Activated naive CD4-positive, alpha-beta T cell treated with anti-CD3 and anti-CD28 coated beads for 36 hours (primary cell): Measurements from ENCODE around the gene L3MBTL1. TPM values are rescaled to one million over a fixed set of nuclear protein-coding genes. Genes with fewer than 3 reads are reported as not detected.

Experiments used
- CTCF ChIA-PET: fragments of 350-600 bp; sonication (Branson Sonifier 250); formaldehyde crosslinking; loops from one replicate; lab custom pipeline; 2021; ENCODE audit warnings: antibody characterized with exemption; lab: Charles Lee
- DNase-seq: peaks from one replicate; pipeline ENCODE4 v3.0.0-alpha.2; 2020
- H3K27ac Mint-ChIP-seq: one replicate; pipeline ENCODE4 v1.8.0; 2021; ENCODE audit warnings: mild to moderate bottlenecking, mixed read lengths
- H3K27me3 Mint-ChIP-seq: one replicate; pipeline ENCODE4 v1.8.0; 2021; ENCODE audit warnings: low read depth, mixed read lengths
- H3K36me3 Mint-ChIP-seq: one replicate; pipeline ENCODE4 v1.8.0; 2021; ENCODE audit warnings: low read depth, mixed read lengths
- H3K4me1 Mint-ChIP-seq: one replicate; pipeline ENCODE4 v1.8.0; 2021; ENCODE audit warnings: low read depth, mixed read lengths
- H3K4me3 Mint-ChIP-seq: one replicate; pipeline ENCODE4 v1.8.0; 2021; ENCODE audit warnings: mild to moderate bottlenecking, moderate library complexity, mixed read lengths
- H3K9me3 Mint-ChIP-seq: one replicate; pipeline ENCODE4 v1.8.0; 2021; ENCODE audit warnings: mixed read lengths
- intact Hi-C: fragments of 100-400 bp; cut with micrococcal nuclease; formaldehyde crosslinking; loops from one replicate; pipeline ENCODE4 v1.15.1; 2023
- total RNA-seq, 2 experiments: library from RNA; stranded (reverse); gene quantifications; one replicate each; pipeline ENCODE4 v1.2.3, GENCODE V29; 2021

Gene L3MBTL1
- total RNA-seq: 1 to 10 TPM; 4.7 to 7.3 TPM

- Mint-ChIP-seq H3K4me3 (peak within 1 kb of the TSS; percentile 61), H3K27me3 (peaks cover 32% of the 10 kb centered on the region), H3K36me3 (no peaks in the 10 kb centered on the region), H3K4me1 (peaks cover 2% of the 10 kb centered on the region), H3K9me3 (no peaks in the 10 kb centered on the region), H3K27ac (no peak within 1 kb of the TSS)
- intact Hi-C loops: no loop called here
- DNase-seq: no peak
- CTCF ChIA-PET: interaction anchor here (0.5 to 1.0 kb wide), 2 partner anchors 32 to 142 kb away, joined by 3 read pairs; no protein-coding TSS in a partner anchor
Measured at GRCh38 chr20:43507150-43508080, at the start of gene L3MBTL1. Gene L3MBTL1 (plus strand): TSS chr20:43507697. CDS start chr20:43513504, 5,807 bp downstream.

DNA sequence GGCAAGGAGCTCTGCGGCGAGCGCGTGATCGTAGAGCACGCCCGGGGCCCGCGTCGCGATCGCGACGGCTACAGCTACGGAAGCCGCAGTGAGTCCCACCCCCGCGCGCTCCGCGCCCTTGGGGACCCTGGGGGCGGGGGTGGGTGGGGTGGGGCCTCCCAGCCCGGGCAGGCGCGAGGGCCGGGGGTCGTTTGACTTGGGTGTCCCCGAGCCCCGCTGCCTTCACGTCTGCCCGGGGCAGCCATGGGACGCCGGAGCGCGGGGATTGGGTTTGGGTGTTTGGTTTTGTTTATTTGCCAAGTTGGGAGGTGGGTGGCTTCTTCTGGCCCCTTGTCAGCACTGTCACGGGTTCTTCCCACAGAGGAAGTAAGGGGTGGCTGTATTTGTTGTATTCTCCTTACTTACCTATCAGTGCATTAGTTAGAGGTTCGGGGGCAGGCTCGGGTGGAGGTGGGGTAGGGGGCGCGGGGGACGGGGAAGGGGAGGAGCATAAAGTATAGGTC is 49.0 kb upstream of the L3MBTL1 start:
- Mint-ChIP-seq H3K9me3 (no peaks in the 10 kb centered on the region), H3K4me1 (peaks cover 36% of the 10 kb centered on the region), H3K4me3 (peak overlapping the region; percentile 81), H3K27me3 (peaks cover 5% of the 10 kb centered on the region), H3K36me3 (peaks cover 39% of the 10 kb centered on the region), H3K27ac (peak overlapping the region; percentile 95)
- intact Hi-C loops: loop anchor here (5.0 to 10.0 kb wide), 7 partner anchors 34 to 1841 kb away; partner anchors contain the start of genes CHD6 and YWHAB
- CTCF ChIA-PET: no interaction called here
- DNase-seq: no peak

DNA sequence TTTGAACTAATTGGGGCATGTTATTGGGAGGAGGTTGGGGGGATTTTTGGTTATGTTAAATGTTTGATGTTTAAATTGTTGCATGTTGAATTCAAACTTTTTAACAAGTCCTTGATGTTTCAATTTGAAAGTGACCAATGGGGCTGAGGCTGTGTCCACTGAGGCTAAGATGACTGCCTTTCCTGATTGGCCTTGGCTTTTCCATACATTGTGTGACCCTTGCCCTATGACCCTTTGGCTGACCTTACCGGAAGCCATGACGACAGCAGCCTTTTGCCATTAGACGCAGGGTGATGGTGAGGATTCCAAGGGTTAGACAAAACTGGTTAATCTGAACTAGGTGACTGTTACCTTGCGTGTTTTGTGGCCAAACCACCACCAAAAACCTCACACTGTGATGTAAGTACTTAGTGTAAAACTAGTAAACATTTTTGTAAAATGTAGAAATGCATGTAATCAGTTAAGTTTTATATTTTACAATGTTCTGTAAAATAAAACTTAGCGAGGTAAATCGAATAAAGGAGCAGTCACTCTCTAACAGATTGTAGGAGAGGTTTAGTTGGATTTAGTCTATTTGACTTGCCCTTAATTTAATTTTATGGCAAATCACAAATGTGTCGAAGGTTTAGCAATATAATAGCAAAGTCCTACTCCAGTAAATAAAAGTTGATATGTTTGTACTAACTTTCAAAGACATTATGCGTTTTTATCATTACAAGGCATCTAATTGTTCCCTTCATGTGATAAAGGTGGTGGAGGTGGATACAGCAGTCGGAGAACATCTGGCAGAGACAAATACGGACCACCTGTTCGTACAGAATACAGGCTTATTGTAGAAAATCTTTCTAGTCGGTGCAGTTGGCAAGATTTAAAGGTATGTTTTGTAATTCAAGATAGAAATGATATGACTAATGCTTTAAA is 48.2 kb upstream of the L3MBTL1 start:
- Mint-ChIP-seq H3K27ac (peak overlapping the region; percentile 86), H3K27me3 (peaks cover 2% of the 10 kb centered on the region), H3K36me3 (peaks cover 46% of the 10 kb centered on the region), H3K4me3 (peak overlapping the region; percentile 81), H3K9me3 (no peaks in the 10 kb centered on the region), H3K4me1 (peaks cover 40% of the 10 kb centered on the region)
- intact Hi-C loops: loop anchor here (5.0 to 10.0 kb wide), 7 partner anchors 33 to 1842 kb away; partner anchors contain the start of genes CHD6 and YWHAB
- peak; percentile 47 for DNase-seq
- CTCF ChIA-PET: no interaction called here

GRCh38 chr20:43460172-43460829 is 47.2 kb upstream of the L3MBTL1 start:
- intact Hi-C loops: no loop called here
- Mint-ChIP-seq H3K27ac (peak overlapping the region; percentile 69), H3K4me1 (peaks cover 43% of the 10 kb centered on the region), H3K4me3 (peak overlapping the region; percentile 29), H3K27me3 (no peaks in the 10 kb centered on the region), H3K9me3 (no peaks in the 10 kb centered on the region), H3K36me3 (peaks cover 53% of the 10 kb centered on the region)
- DNase-seq: no peak
- CTCF ChIA-PET: no interaction called here

DNA sequence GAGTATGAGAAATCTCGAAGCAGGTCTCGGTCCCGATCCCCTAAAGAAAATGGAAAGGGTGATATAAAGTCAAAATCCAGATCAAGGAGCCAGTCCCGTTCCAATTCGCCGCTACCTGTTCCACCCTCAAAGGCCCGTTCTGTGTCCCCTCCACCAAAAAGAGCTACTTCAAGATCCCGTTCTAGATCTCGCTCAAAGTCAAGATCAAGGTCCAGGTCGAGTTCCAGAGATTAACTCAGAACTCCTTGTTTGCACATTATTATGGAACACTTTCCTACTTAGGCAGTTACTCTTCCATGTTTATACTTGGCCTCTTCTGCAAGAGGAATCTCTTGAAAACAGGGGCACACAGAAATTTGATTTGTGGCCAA is 46.7 kb upstream of the L3MBTL1 start:
- CTCF ChIA-PET: interaction anchor here (1.0 kb wide), 1 partner anchor 11 kb away, joined by 3 read pairs; no protein-coding TSS in a partner anchor

DNA sequence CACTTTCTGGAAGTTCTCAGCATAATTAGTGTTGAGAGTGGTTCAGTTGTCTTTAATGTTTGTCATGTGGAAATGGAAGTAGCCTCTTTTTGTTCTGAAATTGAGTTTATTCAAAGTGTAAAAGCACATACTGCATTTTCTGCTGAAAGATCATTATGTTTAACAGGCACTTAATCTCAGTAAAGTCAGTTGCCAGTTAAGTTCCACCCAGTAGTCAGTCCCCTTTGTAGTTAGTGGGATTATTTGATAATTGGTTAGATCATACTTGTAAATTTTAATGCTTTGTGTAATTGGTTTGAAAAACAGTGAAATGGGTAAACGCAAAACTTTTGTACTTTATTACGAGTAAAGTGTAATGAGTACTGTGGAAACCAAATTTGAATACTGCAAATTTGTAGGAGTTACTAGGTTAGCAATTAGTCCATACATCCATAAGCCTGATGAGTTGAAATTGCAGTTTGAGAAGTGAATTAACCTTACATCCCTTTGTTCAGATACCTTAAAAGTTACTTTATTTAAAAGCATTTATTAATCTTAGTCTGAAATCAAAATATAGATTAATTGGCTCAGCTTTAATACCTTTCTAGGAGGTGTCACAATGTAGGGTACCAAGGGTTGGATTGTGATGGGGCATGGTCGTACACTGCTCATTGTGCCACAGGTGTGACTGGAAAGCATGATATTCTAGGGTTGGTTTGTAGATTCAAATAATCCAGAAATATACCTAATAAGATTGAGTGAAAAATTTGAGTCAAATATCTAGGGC is 45.4 kb upstream of the L3MBTL1 start:
- Mint-ChIP-seq H3K4me1 (peaks cover 40% of the 10 kb centered on the region), H3K36me3 (peaks cover 59% of the 10 kb centered on the region)
- CTCF ChIA-PET: interaction anchor here (1.0 kb wide), 1 partner anchor 13 kb away, joined by 3 read pairs; no protein-coding TSS in a partner anchor

More for the DNA sequence above, 46.7 kb upstream of the L3MBTL1 start:
- H3K9me3 Mint-ChIP-seq: no peaks in the 10 kb centered on the region
- peaks cover 43% of the 10 kb centered on the region for H3K4me1 Mint-ChIP-seq
- peak overlapping the region; percentile 69 for H3K27ac Mint-ChIP-seq
- peak overlapping the region; percentile 29 for H3K4me3 Mint-ChIP-seq
- H3K27me3 Mint-ChIP-seq: no peaks in the 10 kb centered on the region
- DNase-seq: no peak
- intact Hi-C loops: no loop called here
- peaks cover 53% of the 10 kb centered on the region for H3K36me3 Mint-ChIP-seq

DNA sequence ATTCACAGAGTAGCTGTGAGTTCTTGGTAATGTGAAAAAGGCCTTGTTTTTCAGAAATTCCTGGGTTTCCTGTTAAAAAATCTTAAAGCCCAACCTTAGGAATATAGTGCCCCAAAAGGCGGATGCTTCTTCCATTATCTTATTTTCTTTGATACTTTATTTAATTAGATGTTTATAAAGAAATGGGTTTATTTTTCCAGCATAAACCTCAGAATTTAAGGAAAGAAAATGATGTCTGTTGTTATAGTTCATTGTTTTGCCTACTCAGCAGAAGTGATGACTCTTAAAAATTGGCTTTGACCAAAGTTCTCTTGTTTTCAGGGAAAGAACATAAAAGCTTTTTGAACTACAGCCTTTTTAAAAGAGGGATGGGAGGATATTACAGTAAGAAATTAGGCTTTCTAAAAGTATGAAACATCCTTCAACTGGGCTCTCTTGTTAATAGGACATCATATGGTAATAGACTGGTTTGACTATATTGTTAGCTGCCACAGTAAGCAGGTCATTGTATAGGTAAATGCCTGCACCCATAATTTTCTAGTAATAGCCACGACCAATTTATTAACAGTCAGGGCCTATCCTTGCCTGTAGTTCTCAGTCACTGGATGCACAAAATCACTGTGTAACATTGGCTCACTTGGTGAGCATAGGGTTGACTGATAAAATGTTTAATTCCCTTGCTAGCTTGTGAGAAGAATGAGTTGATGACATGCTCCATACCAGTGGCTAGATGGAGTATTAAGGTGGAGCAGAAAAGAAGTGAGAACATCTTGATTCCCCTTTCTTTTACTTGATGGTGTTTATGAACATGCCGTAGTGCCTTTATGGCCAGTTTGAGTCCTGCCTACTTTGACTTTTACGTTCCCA is 44.6 kb upstream of the L3MBTL1 start:
- DNase-seq: no peak
- Mint-ChIP-seq H3K9me3 (no peaks in the 10 kb centered on the region), H3K36me3 (peaks cover 60% of the 10 kb centered on the region), H3K4me1 (peaks cover 40% of the 10 kb centered on the region), H3K27me3 (no peaks in the 10 kb centered on the region), H3K4me3 (no peak overlapping the region), H3K27ac (peak overlapping the region; percentile 38)
- intact Hi-C loops: no loop called here
- CTCF ChIA-PET: interaction anchor here (0.5 kb wide), 1 partner anchor 16 kb away, joined by 3 read pairs; no protein-coding TSS in a partner anchor

More for the DNA sequence above, 45.4 kb upstream of the L3MBTL1 start:
- Mint-ChIP-seq H3K9me3 (no peaks in the 10 kb centered on the region), H3K27ac (peak overlapping the region; percentile 73), H3K27me3 (no peaks in the 10 kb centered on the region), H3K4me3 (no peak overlapping the region)
- DNase-seq: no peak
- intact Hi-C loops: no loop called here

DNA sequence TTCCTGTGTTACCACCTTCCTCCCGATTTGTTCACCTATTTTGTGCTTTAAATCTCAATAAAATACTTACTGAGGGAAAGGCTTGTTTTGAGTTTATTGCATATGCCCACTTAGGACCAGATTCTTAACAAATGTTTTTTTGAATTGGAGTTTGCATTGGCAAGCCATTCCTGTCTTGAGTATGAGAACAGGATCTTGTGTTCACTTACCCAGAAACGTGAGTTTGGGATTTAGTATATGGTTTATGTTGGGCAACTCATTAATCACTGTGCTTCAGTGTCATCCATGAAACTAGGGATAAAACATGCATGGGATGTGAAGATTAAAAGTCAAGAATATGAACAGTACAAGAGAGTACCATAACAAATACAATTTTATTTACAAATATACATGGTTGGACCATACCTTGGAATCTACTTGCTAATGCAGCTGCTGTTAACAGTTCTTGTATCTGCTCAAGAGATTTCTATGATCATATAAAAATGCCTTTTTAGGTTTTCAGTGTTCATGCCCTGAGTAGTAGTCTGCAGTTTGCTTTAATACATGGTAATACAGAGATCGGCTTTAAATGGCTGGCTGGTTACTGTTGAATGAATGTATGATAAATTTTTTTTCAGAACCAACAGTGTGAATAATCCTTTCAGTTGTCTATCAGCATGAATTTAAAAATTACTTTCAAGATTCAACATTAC is 43.8 kb upstream of the L3MBTL1 start:
- no peaks in the 10 kb centered on the region for H3K9me3 Mint-ChIP-seq
- H3K36me3 Mint-ChIP-seq: peaks cover 60% of the 10 kb centered on the region
- H3K4me3 Mint-ChIP-seq: no peak overlapping the region
- H3K27me3 Mint-ChIP-seq: no peaks in the 10 kb centered on the region
- intact Hi-C loops: no loop called here
- H3K27ac Mint-ChIP-seq: peak overlapping the region; percentile 38
- CTCF ChIA-PET: no interaction called here
- DNase-seq: no peak
- peaks cover 40% of the 10 kb centered on the region for H3K4me1 Mint-ChIP-seq

DNA sequence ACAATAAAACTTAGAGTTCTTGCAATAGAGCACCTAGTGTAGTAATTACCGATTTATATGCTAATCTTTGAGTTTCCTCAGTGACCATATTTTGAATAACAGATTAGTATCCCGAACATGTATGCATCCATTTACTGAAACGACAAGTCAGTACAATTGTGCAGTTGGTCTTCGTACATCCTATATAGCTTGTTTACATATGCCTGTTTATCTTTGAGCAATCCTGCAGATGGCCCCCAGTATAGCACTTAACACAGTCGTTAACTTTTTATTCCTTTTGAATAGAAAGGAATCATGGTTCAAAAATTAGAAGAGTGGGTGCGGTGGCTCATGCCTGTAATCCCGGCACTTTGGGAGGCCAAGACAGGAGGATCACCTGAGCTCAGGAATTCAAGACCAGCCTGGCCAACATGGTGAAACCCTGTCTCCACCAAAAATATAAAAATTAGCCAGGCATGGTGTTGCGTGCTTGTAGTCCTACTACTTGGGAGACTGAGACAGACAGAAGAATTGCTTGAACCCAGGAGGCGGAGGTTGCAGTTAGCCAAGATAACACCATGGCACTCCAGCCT is 43.2 kb upstream of the L3MBTL1 start:
- no peak for DNase-seq
- CTCF ChIA-PET: no interaction called here
- intact Hi-C loops: no loop called here
- Mint-ChIP-seq H3K27ac (no peak overlapping the region), H3K4me3 (no peak overlapping the region), H3K9me3 (no peaks in the 10 kb centered on the region), H3K4me1 (peaks cover 38% of the 10 kb centered on the region), H3K36me3 (peaks cover 55% of the 10 kb centered on the region), H3K27me3 (no peaks in the 10 kb centered on the region)

GRCh38 chr20:43465625-43465943 is 41.9 kb upstream of the L3MBTL1 start:
- intact Hi-C loops: no loop called here
- DNase-seq: no peak
- H3K36me3 Mint-ChIP-seq: peaks cover 46% of the 10 kb centered on the region
- CTCF ChIA-PET: no interaction called here
- H3K4me1 Mint-ChIP-seq: peaks cover 26% of the 10 kb centered on the region
- H3K4me3 Mint-ChIP-seq: no peak overlapping the region
- H3K9me3 Mint-ChIP-seq: no peaks in the 10 kb centered on the region
- H3K27me3 Mint-ChIP-seq: no peaks in the 10 kb centered on the region
- no peak overlapping the region for H3K27ac Mint-ChIP-seq
